Activated naive CD4-positive, alpha-beta T cell treated with anti-CD3 and anti-CD28 coated beads for 36 hours (primary cell): ENCODE measurements around the gene NKX2-2. TPM values are rescaled to one million over a fixed set of nuclear protein-coding genes. Genes with fewer than 3 reads are reported as not detected.

Experiments
- CTCF ChIA-PET: fragments of 350-600 bp; sonication (Branson Sonifier 250); formaldehyde crosslinking; loops from one replicate; lab custom pipeline; 2021; ENCODE audit warnings: antibody characterized with exemption; lab: Charles Lee
- DNase-seq: peaks from one replicate; pipeline ENCODE4 v3.0.0-alpha.2; 2020
- H3K27ac Mint-ChIP-seq: one replicate; pipeline ENCODE4 v1.8.0; 2021; ENCODE audit warnings: mild to moderate bottlenecking, mixed read lengths
- H3K27me3 Mint-ChIP-seq: one replicate; pipeline ENCODE4 v1.8.0; 2021; ENCODE audit warnings: low read depth, mixed read lengths
- H3K36me3 Mint-ChIP-seq: one replicate; pipeline ENCODE4 v1.8.0; 2021; ENCODE audit warnings: low read depth, mixed read lengths
- H3K4me1 Mint-ChIP-seq: one replicate; pipeline ENCODE4 v1.8.0; 2021; ENCODE audit warnings: low read depth, mixed read lengths
- H3K4me3 Mint-ChIP-seq: one replicate; pipeline ENCODE4 v1.8.0; 2021; ENCODE audit warnings: mild to moderate bottlenecking, moderate library complexity, mixed read lengths
- H3K9me3 Mint-ChIP-seq: one replicate; pipeline ENCODE4 v1.8.0; 2021; ENCODE audit warnings: mixed read lengths
- intact Hi-C: fragments of 100-400 bp; cut with micrococcal nuclease; formaldehyde crosslinking; loops from one replicate; pipeline ENCODE4 v1.15.1; 2023
- total RNA-seq, 2 experiments: library from RNA; stranded (reverse); gene quantifications; one replicate each; pipeline ENCODE4 v1.2.3, GENCODE V29; 2021

NKX2-2 gene
- not detected for total RNA-seq

GRCh38 chr20:21513881-21514540, at the start of gene NKX2-2:
NKX2-2 (minus strand) TSS chr20:21514064; CDS start chr20:21513669, 395 bp downstream.
- H3K36me3 Mint-ChIP-seq, result no peaks in the 10 kb centered on the region
- intact Hi-C loops, result loop anchor here (2.0 to 10.0 kb wide), 3 partner anchors 35 to 1071 kb away; partner anchors contain the start of gene FOXA2
- H3K27ac Mint-ChIP-seq, result no peak within 1 kb of the TSS
- DNase-seq, result no peak
- CTCF ChIA-PET, result interaction anchor here (0.5 to 2.7 kb wide), 3 partner anchors 9 to 675 kb away, joined by 3 to 8 read pairs (median 7); no protein-coding TSS in a partner anchor
- peaks cover 64% of the 10 kb centered on the region for H3K4me1 Mint-ChIP-seq
- H3K27me3 Mint-ChIP-seq, result peaks cover 80% of the 10 kb centered on the region
- peak within 1 kb of the TSS; percentile 42 for H3K4me3 Mint-ChIP-seq
- no peaks in the 10 kb centered on the region for H3K9me3 Mint-ChIP-seq

DNA sequence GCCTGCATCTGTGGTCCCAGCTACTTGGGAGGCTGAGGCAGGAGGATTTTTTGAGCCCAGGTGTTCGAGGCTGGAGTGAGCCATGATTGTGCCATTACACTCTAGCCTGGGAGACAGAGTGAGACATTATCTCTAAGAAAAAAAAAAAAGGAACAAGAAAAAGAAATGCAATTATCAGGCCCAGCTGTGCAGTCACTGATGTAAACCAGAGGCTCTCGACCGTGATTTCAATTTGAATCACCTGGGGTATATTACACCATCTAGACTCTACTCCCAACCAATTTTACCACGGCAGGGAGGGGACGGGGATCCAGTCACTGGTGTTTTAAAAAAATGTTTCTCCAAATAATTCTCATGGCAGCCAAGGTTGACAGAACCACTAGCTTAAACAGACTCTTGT, 48.8 kb upstream of the NKX2-2 start:
- DNase-seq, result no peak
- intact Hi-C loops, result no loop called here
- H3K36me3 Mint-ChIP-seq, result no peaks in the 10 kb centered on the region
- CTCF ChIA-PET, result interaction anchor here (0.6 to 1.8 kb wide), 7 partner anchors 9 to 453 kb away, joined by 3 to 8 read pairs (median 4); no protein-coding TSS in a partner anchor
- no peak overlapping the region for H3K27ac Mint-ChIP-seq
- peaks cover 2% of the 10 kb centered on the region for H3K27me3 Mint-ChIP-seq
- no peaks in the 10 kb centered on the region for H3K9me3 Mint-ChIP-seq
- H3K4me3 Mint-ChIP-seq, result no peak overlapping the region
- H3K4me1 Mint-ChIP-seq, result peaks cover 10% of the 10 kb centered on the region

GRCh38 chr20:21559305-21559704, 45.4 kb upstream of the NKX2-2 start:
- Mint-ChIP-seq H3K9me3 (no peaks in the 10 kb centered on the region), H3K4me3 (no peak overlapping the region), H3K4me1 (peaks cover 36% of the 10 kb centered on the region), H3K27me3 (peaks cover 2% of the 10 kb centered on the region), H3K36me3 (no peaks in the 10 kb centered on the region), H3K27ac (no peak overlapping the region)
- intact Hi-C loops, result no loop called here
- CTCF ChIA-PET, result interaction anchor here (3.7 kb wide), 1 partner anchor 12 kb away, joined by 17 read pairs; no protein-coding TSS in a partner anchor
- peak; percentile 22 for DNase-seq

DNA sequence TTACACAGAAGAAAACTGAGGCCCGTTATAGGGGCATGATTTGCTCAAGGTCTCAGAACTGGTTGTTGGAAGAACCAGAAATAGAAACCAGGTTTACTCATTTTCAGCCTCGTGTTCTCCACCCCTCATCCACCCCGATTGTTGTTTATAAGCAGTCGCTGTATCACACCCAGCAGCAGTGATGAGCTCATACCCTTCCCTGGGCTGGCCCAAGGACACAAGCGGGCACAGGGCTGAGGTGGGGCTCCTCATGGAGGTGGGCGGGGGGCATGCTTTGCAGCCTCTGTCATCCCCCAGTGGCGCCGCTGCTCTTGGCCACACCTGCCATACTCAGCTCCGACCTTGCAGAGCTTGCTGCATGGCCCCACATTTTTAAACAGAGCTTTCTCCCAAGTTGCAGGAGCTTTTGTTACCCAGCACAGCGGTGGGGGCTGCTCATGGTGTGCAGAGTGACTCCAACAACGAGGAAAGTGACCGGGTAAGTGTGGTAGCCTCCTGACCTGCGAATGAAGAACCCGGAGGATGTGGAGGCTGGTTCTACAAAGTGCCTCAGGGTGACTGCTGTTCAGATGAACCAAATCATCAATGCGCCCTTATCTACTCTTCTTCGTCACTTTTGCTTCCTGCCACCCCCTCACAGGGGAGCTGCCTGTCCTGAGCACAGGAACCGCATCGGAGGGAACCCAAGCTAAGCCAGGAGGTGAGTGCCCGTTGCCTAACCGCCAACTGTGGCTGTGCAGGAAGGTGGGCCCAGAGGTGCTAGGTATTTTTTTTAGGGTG, 43.6 kb upstream of the NKX2-2 start:
- peak; percentile 40 for DNase-seq
- Mint-ChIP-seq H3K9me3 (no peaks in the 10 kb centered on the region), H3K4me1 (peaks cover 39% of the 10 kb centered on the region), H3K27ac (no peak overlapping the region), H3K27me3 (no peaks in the 10 kb centered on the region), H3K36me3 (no peaks in the 10 kb centered on the region), H3K4me3 (peak overlapping the region; percentile 35)
- intact Hi-C loops, result loop anchor here (1.0 to 2.0 kb wide), 2 partner anchors 9 to 13 kb away; no protein-coding TSS in a partner anchor
- CTCF ChIA-PET, result interaction anchor here (1.4 to 3.7 kb wide), 3 partner anchors 14 to 58 kb away, joined by 5 to 17 read pairs (median 9); no protein-coding TSS in a partner anchor

- H3K27ac Mint-ChIP-seq, result no peak overlapping the region
- peaks cover 42% of the 10 kb centered on the region for H3K4me1 Mint-ChIP-seq
Measured at GRCh38 chr20:21556398-21556797, 42.5 kb upstream of the NKX2-2 start.

GRCh38 chr20:21555470-21556120, 41.7 kb upstream of the NKX2-2 start:
- CTCF ChIA-PET, result interaction anchor here (1.0 to 3.7 kb wide), 3 partner anchors 16 to 692 kb away, joined by 3 to 17 read pairs (median 4); no protein-coding TSS in a partner anchor
- H3K36me3 Mint-ChIP-seq, result no peaks in the 10 kb centered on the region
- no peak overlapping the region for H3K4me3 Mint-ChIP-seq
- intact Hi-C loops, result loop anchor here (2.0 kb wide), 1 partner anchor 15 kb away; no protein-coding TSS in a partner anchor
- H3K27me3 Mint-ChIP-seq, result no peaks in the 10 kb centered on the region
- H3K4me1 Mint-ChIP-seq, result peaks cover 42% of the 10 kb centered on the region
- no peaks in the 10 kb centered on the region for H3K9me3 Mint-ChIP-seq
- no peak for DNase-seq
- no peak overlapping the region for H3K27ac Mint-ChIP-seq

More at GRCh38 chr20:21556398-21556797, 42.5 kb upstream of the NKX2-2 start:
- intact Hi-C loops, result loop anchor here (2.0 kb wide), 1 partner anchor 14 kb away; no protein-coding TSS in a partner anchor
- Mint-ChIP-seq H3K27me3 (no peaks in the 10 kb centered on the region), H3K4me3 (no peak overlapping the region), H3K9me3 (no peaks in the 10 kb centered on the region), H3K36me3 (no peaks in the 10 kb centered on the region)
- no peak for DNase-seq
- CTCF ChIA-PET, result interaction anchor here (0.6 to 3.7 kb wide), 5 partner anchors 15 to 692 kb away, joined by 3 to 17 read pairs (median 5); no protein-coding TSS in a partner anchor

- Mint-ChIP-seq H3K27ac (no peak overlapping the region), H3K4me3 (no peak overlapping the region), H3K4me1 (peaks cover 44% of the 10 kb centered on the region), H3K27me3 (no peaks in the 10 kb centered on the region), H3K36me3 (no peaks in the 10 kb centered on the region), H3K9me3 (no peaks in the 10 kb centered on the region)
- intact Hi-C loops, result no loop called here
- CTCF ChIA-PET, result interaction anchor here (1.8 kb wide), 1 partner anchor 25 kb away, joined by 4 read pairs; no protein-coding TSS in a partner anchor
- DNase-seq, result no peak
Measured at GRCh38 chr20:21554985-21555384, 41.1 kb upstream of the NKX2-2 start.

DNA sequence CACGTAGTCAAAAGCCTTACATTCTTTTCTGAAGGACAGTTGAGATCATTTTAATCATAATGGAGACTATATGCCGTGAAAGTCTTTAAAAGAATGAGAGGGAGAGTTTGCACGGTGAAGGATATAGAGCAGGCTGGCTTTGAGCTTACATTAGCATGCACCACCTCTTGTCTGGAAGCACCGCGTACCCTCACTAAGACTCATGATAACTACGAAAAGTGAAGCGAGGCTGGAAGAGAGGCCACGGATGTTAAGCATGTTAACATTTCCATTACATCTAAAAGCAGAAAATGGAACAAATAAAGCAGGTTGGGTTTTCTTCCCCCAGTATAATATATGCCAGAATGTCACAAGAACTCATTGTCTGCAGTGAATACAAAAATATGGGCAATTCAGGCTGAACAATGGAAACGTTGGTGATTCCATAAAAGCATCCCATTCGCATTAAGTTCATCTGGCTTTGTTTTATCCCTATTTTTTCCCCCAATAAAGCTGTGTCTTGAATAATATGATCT, 40.6 kb upstream of the NKX2-2 start:
- H3K9me3 Mint-ChIP-seq, result no peaks in the 10 kb centered on the region

GRCh38 chr20:21550587-21550986, 36.7 kb upstream of the NKX2-2 start:
- Mint-ChIP-seq H3K4me3 (no peak overlapping the region), H3K27ac (no peak overlapping the region), H3K4me1 (peaks cover 58% of the 10 kb centered on the region), H3K27me3 (no peaks in the 10 kb centered on the region), H3K9me3 (no peaks in the 10 kb centered on the region), H3K36me3 (no peaks in the 10 kb centered on the region)
- intact Hi-C loops, result no loop called here
- CTCF ChIA-PET, result interaction anchor here (0.6 to 1.7 kb wide), 3 partner anchors 21 to 123 kb away, joined by 3 to 5 read pairs (median 3); no protein-coding TSS in a partner anchor
- no peak for DNase-seq

More for the DNA sequence above, 40.6 kb upstream of the NKX2-2 start:
- no peak overlapping the region for H3K27ac Mint-ChIP-seq
- CTCF ChIA-PET, result interaction anchor here (1.8 kb wide), 1 partner anchor 25 kb away, joined by 4 read pairs; no protein-coding TSS in a partner anchor
- H3K4me1 Mint-ChIP-seq, result peaks cover 48% of the 10 kb centered on the region
- intact Hi-C loops, result no loop called here
- H3K4me3 Mint-ChIP-seq, result no peak overlapping the region
- no peaks in the 10 kb centered on the region for H3K36me3 Mint-ChIP-seq
- no peak for DNase-seq
- H3K27me3 Mint-ChIP-seq, result no peaks in the 10 kb centered on the region

DNA sequence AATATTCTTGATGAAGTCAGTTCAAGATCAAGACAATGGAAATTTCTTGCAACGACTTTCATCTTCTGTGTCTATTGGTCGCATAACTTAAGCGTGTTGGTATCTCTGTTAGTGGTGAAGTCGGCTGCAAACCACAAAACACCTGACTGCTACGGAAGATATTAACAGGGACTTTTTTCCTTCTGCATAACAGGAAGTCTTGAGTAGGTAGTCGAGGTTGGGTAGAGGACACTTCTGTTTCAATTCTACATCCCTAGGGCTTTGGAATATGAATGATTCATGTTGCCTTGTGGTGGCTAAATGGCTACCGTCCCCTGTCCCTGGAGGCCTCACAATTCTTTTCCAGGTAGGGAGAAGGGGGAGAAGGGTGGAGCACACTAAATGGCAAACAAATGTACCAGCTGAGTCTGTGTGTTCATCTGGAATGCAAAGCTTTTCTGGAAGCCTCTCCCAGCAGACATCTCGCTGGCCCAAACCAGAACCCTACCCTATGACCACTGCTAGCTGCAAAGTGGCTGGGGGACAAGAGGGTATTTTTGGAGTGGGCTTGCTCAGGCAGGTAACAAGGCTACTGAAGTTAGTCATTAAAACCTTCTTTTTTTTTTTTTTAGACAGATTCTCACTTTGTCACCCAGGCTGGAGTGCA, 34.6 kb upstream of the NKX2-2 start:
- intact Hi-C loops, result loop anchor here (1.0 to 10.0 kb wide), 8 partner anchors 9 to 1806 kb away; partner anchors contain the start of genes CFAP61, CRNKL1, NKX2-2 and NXT1
- peak; percentile 80 for DNase-seq
- Mint-ChIP-seq H3K9me3 (no peaks in the 10 kb centered on the region), H3K36me3 (no peaks in the 10 kb centered on the region), H3K4me1 (peaks cover 42% of the 10 kb centered on the region), H3K4me3 (peak overlapping the region; percentile 36), H3K27ac (peak overlapping the region; percentile 76), H3K27me3 (no peaks in the 10 kb centered on the region)
- CTCF ChIA-PET, result interaction anchor here (0.7 to 2.4 kb wide), 3 partner anchors 19 to 28 kb away, joined by 3 to 15 read pairs (median 5); no protein-coding TSS in a partner anchor

DNA sequence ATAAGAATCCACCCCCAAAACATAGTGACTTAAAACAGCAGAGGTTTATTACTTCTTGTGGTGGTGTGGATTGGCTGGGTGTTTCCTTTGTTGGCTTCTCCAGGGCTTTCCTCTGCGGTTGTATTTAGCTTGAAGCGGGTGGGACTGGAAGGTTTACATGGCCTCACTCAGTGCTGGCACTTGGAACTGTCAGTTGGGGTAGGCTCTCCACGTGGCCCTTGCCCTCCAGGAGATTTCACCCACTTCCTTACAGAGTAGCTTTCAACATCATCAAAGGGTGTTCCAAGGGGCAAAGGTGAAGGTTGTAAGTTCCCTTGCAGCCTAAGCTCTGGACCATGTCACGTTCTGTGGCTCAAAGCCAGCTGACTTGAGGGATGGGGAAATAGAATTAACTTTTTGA, 32.5 kb upstream of the NKX2-2 start:
- no peaks in the 10 kb centered on the region for H3K27me3 Mint-ChIP-seq
- no peak for DNase-seq
- peaks cover 40% of the 10 kb centered on the region for H3K4me1 Mint-ChIP-seq
- intact Hi-C loops, result loop anchor here (5.0 to 10.0 kb wide), 3 partner anchors 834 to 1808 kb away; partner anchors contain the start of genes CFAP61, CRNKL1, NXT1 and RALGAPA2
- H3K4me3 Mint-ChIP-seq, result no peak overlapping the region
- CTCF ChIA-PET, result interaction anchor here (0.5 to 2.1 kb wide), 4 partner anchors 15 to 1553 kb away, joined by 3 to 17 read pairs (median 4); no protein-coding TSS in a partner anchor
- no peaks in the 10 kb centered on the region for H3K36me3 Mint-ChIP-seq
- no peaks in the 10 kb centered on the region for H3K9me3 Mint-ChIP-seq
- H3K27ac Mint-ChIP-seq, result no peak overlapping the region
